GM13977 (cell line): ENCODE measurements around the gene NMNAT1.
A peak's percentile ranks its signal among the peaks of the same experiment; 100 is the strongest.

ENCODE experiments used
- DNase-seq: peaks from one replicate; pipeline ENCODE4 v3.0.0; 2012; ENCODE audit warnings: low spot score
- CTCF ChIP-seq: IDR thresholded peaks from 2 replicates; pipeline ENCODE4 v1.5.1; 2012; ENCODE audit warnings: mild to moderate bottlenecking, control low read depth; ENCODE audit not compliant: insufficient read depth; ENCODE audit errors: extremely low read depth, missing control alignments
- in situ Hi-C: fragments of 300-500 bp; cut with MboI; formaldehyde crosslinking; loops from one replicate; pipeline ENCODE4 v1.12.0; 2022; ENCODE audit warnings: low sequenced_read_pairs, low pct_unique_long_range_greater_than_20kb, mixed read lengths, inconsistent platforms; ENCODE audit not compliant: unreplicated experiment

The NMNAT1 gene

GRCh38 chr1:9942939-9943788 is at the start of gene NMNAT1, which contains the start of gene LZIC:
TSS of gene NMNAT1 (plus strand) at chr1:9943475. CDS start at chr1:9972074, 28,599 bp downstream.
TSS of gene LZIC (minus strand) at chr1:9943391. CDS start at chr1:9936619, 6,772 bp downstream.
- in situ Hi-C loops: loop anchor here (10.0 kb wide), 1 partner anchor 68 kb away; no protein-coding TSS in a partner anchor
- DNase-seq: peak; percentile 93
- no peak for TF ChIP-seq CTCF

- DNase-seq: no peak
- no peak for TF ChIP-seq CTCF
- in situ Hi-C loops: no loop called here
Measured at GRCh38 chr1:9894115-9894514, 49.2 kb upstream of the NMNAT1 start.

GRCh38 chr1:9900142-9901043 is 42.9 kb upstream of the NMNAT1 start:
- in situ Hi-C loops: no loop called here
- TF ChIP-seq CTCF: no peak
- no peak for DNase-seq

GRCh38 chr1:9901148-9902059 is 41.9 kb upstream of the NMNAT1 start:
- in situ Hi-C loops: no loop called here
- no peak for TF ChIP-seq CTCF
- no peak for DNase-seq

- DNase-seq: no peak
- no peak for TF ChIP-seq CTCF
- in situ Hi-C loops: no loop called here
Measured at GRCh38 chr1:9902060-9902452, 41.2 kb upstream of the NMNAT1 start.
